H9 (cell line): ENCODE measurements around the gene ASCL3. TPM values are rescaled to one million over a fixed set of nuclear protein-coding genes. Genes with fewer than 3 reads are reported as not detected.

Experiments
- DNase-seq: peaks from one replicate; pipeline ENCODE4 v3.0.0-alpha.2; 2017
- H2AFZ ChIP-seq: one replicate; pipeline ENCODE4 v1.6.1; 2013; ENCODE audit warnings: mild to moderate bottlenecking, low read length, control low read depth, moderate library complexity
- H2AK5ac ChIP-seq: 2 replicates; pipeline ENCODE4 v1.6.1; 2013; ENCODE audit warnings: low read length, control low read depth, mixed read lengths; ENCODE audit not compliant: insufficient read length
- H2BK120ac ChIP-seq: one replicate; pipeline ENCODE4 v1.6.1; 2013; ENCODE audit warnings: low read depth, mild to moderate bottlenecking, low read length, control low read depth, inconsistent platforms; ENCODE audit not compliant: poor library complexity, severe bottlenecking
- H2BK12ac ChIP-seq: 2 replicates; pipeline ENCODE4 v1.6.1; 2013; ENCODE audit warnings: low read length, control low read depth, mixed read lengths, low read depth; ENCODE audit not compliant: insufficient read length
- H2BK15ac ChIP-seq: 2 replicates; pipeline ENCODE4 v1.6.1; 2013; ENCODE audit warnings: low read depth, low read length, control low read depth
- H2BK20ac ChIP-seq: one replicate; pipeline ENCODE4 v1.6.1; 2013; ENCODE audit warnings: low read depth, mild to moderate bottlenecking, low read length, control low read depth, inconsistent platforms; ENCODE audit not compliant: poor library complexity, severe bottlenecking
- H2BK5ac ChIP-seq: 2 replicates; pipeline ENCODE4 v1.6.1; 2013; ENCODE audit warnings: low read length, control low read depth, mixed read lengths; ENCODE audit not compliant: insufficient read length
- H3K14ac ChIP-seq: 2 replicates; pipeline ENCODE4 v1.6.1; 2013; ENCODE audit warnings: low read length, control low read depth; ENCODE audit not compliant: insufficient read depth
- H3K18ac ChIP-seq: 2 replicates; pipeline ENCODE4 v1.6.1; 2013; ENCODE audit warnings: low read depth, mild to moderate bottlenecking, mixed read lengths, low read length, control low read depth; ENCODE audit not compliant: insufficient read length
- H3K23ac ChIP-seq: 2 replicates; pipeline ENCODE4 v1.6.1; 2013; ENCODE audit warnings: low read length, control low read depth, mixed read lengths, low read depth; ENCODE audit not compliant: insufficient read length
- H3K23me2 ChIP-seq: 2 replicates; pipeline ENCODE4 v1.6.1; 2013; ENCODE audit warnings: low read depth, mild to moderate bottlenecking, mixed read lengths, low read length, control low read depth; ENCODE audit not compliant: insufficient read length, poor library complexity, severe bottlenecking
- H3K27ac ChIP-seq: 2 replicates; pipeline ENCODE4 v1.5.1; 2013; ENCODE audit warnings: low read length, control low read depth, mixed read lengths, low read depth; ENCODE audit not compliant: insufficient read length
- H3K27me3 ChIP-seq: 2 replicates; pipeline ENCODE4 v1.6.1; 2013; ENCODE audit warnings: low read length, control low read depth, inconsistent platforms; ENCODE audit not compliant: insufficient read depth
- H3K4ac ChIP-seq: 2 replicates; pipeline ENCODE4 v1.6.1; 2013; ENCODE audit warnings: low read depth, mild to moderate bottlenecking, control low read depth, inconsistent platforms, low read length, moderate library complexity
- H3K4me1 ChIP-seq: 2 replicates; pipeline ENCODE4 v1.6.1; 2013; ENCODE audit warnings: low read length, control low read depth, inconsistent platforms; ENCODE audit not compliant: insufficient read depth
- H3K4me2 ChIP-seq: 2 replicates; pipeline ENCODE4 v1.6.1; 2013; ENCODE audit warnings: low read length, control low read depth, mixed read lengths; ENCODE audit not compliant: insufficient read length, insufficient read depth
- H3K56ac ChIP-seq: 2 replicates; pipeline ENCODE4 v1.6.1; 2013; ENCODE audit warnings: low read depth, mild to moderate bottlenecking, mixed read lengths, low read length, control low read depth; ENCODE audit not compliant: insufficient read length
- H3K79me1 ChIP-seq: 2 replicates; pipeline ENCODE4 v1.6.1; 2013; ENCODE audit warnings: low read depth, mild to moderate bottlenecking, moderate library complexity, low read length, control low read depth, inconsistent platforms; ENCODE audit not compliant: insufficient read depth, poor library complexity, severe bottlenecking
- H3K79me2 ChIP-seq: 2 replicates; pipeline ENCODE4 v1.6.1; 2013; ENCODE audit warnings: low read length, control low read depth, inconsistent platforms; ENCODE audit not compliant: insufficient read depth
- H3K9ac ChIP-seq: 2 replicates; pipeline ENCODE4 v1.6.1; 2013; ENCODE audit warnings: low read length, control low read depth, mixed read lengths; ENCODE audit not compliant: insufficient read length; ENCODE audit errors: extremely low read depth
- H3K9me3 ChIP-seq: one replicate; pipeline ENCODE4 v1.6.1; 2013; ENCODE audit warnings: low read depth, low read length, inconsistent platforms; ENCODE audit not compliant: control insufficient read depth
- H3T11ph ChIP-seq: one replicate; pipeline ENCODE4 v1.6.1; 2013; ENCODE audit warnings: mild to moderate bottlenecking, low read length, control low read depth, inconsistent platforms
- H4K20me1 ChIP-seq: one replicate; pipeline ENCODE4 v1.6.1; 2013; ENCODE audit not compliant: control insufficient read depth, insufficient read length, insufficient read depth
- H4K5ac ChIP-seq: 2 replicates; pipeline ENCODE4 v1.6.1; 2013; ENCODE audit warnings: low read depth, mild to moderate bottlenecking, mixed read lengths, low read length, control low read depth; ENCODE audit not compliant: insufficient read length
- H4K8ac ChIP-seq: replicated peaks from 2 replicates; pipeline ENCODE4 v1.6.1; 2013; ENCODE audit warnings: low read length, control low read depth, mixed read lengths, low read depth; ENCODE audit not compliant: insufficient read length
- H4K91ac ChIP-seq: 2 replicates; pipeline ENCODE4 v1.6.1; 2013; ENCODE audit warnings: low read depth, mild to moderate bottlenecking, moderate library complexity, mixed read lengths, low read length, control low read depth; ENCODE audit not compliant: insufficient read length
- H3K27ac Mint-ChIP-seq, 3 experiments: 2 replicates in 2 of 3; 3 replicates in 1 of 3; pipeline ENCODE4 v1.8.0; 2020 to 2021; ENCODE audit warnings: mixed read lengths in 3 of 3, mild to moderate bottlenecking in 1 of 3, moderate library complexity in 1 of 3
- H3K27me3 Mint-ChIP-seq: 2 replicates; pipeline ENCODE4 v1.8.0; 2021; ENCODE audit warnings: low read depth, mild to moderate bottlenecking, moderate library complexity, mixed read lengths
- H3K36me3 Mint-ChIP-seq, 3 experiments: 2 replicates in 2 of 3; 3 replicates in 1 of 3; pipeline ENCODE4 v1.8.0; 2020 to 2021; ENCODE audit warnings: low read depth in 3 of 3, mixed read lengths in 3 of 3; ENCODE audit not compliant: insufficient read depth in 1 of 3
- H3K4me1 Mint-ChIP-seq, 2 experiments: 2 replicates each; pipeline ENCODE4 v1.8.0; 2020; ENCODE audit warnings: mixed read lengths in 2 of 2
- H3K4me3 Mint-ChIP-seq, 2 experiments: 2 replicates in 1 of 2; 3 replicates in 1 of 2; pipeline ENCODE4 v1.8.0; 2020 to 2021; ENCODE audit warnings: mild to moderate bottlenecking in 2 of 2, mixed read lengths in 2 of 2, moderate library complexity in 1 of 2
- H3K9me3 Mint-ChIP-seq, 2 experiments: 2 replicates in 1 of 2; 3 replicates in 1 of 2; pipeline ENCODE4 v1.8.0; 2020; ENCODE audit warnings: mild to moderate bottlenecking in 2 of 2, mixed read lengths in 2 of 2, moderate library complexity in 1 of 2
- CTCF ChIP-seq: fragments of 200-600 bp; sonication (generic); conservative IDR thresholded peaks from 3 replicates; pipeline ENCODE4 v1.8.0; 2021; ENCODE audit warnings: antibody characterized with exemption, mild to moderate bottlenecking
- WGBS: extraction: QIAGEN DNeasy Blood & Tissue Kit; methylation state at CpG from one replicate; pipeline ENCODE4 v1.1.7; 2013; ENCODE audit warnings: missing lambda C conversion rate, low lambda C conversion rate, mixed read lengths; ENCODE audit not compliant: insufficient read length; ENCODE audit errors: extremely low coverage; 5-methylcytosine and 5-hydroxymethylcytosine counted together
- total RNA-seq: library from RNA; stranded (reverse); gene quantifications from 2 replicates; pipeline ENCODE4 v1.2.1, GENCODE V29; 2021

ASCL3 gene
- total RNA-seq, 1 experiment from 2014 or later, result not detected

DNA sequence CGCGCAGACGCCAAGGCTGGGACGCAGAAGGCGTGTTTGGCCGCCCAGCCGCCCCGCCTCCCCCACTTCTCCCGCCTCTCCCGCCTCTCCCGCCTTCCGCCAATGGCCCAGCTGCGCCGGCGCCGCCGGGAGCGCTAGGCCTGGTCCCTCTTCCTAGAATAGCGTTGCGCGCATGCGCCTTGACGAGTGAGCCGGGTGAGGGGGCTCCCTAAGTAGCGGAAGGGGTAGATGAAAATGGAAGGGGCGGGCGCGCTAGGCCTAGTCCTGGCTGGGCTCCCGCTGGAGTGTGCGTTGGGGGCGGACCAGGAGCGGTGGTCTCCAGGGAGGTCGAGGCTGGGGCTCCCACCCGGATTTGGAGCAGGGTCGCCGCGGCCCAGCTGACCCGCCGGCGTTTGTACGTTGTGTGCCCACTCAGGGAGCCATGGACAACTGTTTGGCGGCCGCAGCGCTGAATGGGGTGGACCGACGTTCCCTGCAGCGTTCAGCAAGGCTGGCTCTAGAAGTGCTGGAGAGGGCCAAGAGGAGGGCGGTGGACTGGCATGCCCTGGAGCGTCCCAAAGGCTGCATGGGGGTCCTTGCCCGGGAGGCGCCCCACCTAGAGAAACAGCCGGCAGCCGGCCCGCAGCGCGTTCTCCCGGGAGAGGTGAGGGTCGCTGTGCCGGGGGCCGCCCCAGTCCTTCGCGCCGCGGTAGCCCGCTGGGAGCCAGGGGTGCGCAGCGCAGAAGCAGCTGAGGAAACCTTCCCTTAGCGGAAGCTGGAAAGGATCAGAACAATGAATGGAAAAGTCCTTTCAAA, 31.6 kb downstream of the ASCL3 start, which contains the start of gene AKIP1:
Gene AKIP1 (plus strand): TSS at position 161 of the 795 bp plus-strand sequence. CDS start 261 bp downstream, at position 422.
- Mint-ChIP-seq H3K4me3 (peak within 1 kb of the TSS; percentile 82 to 93), H3K27me3 (peaks cover 30% of the 10 kb centered on the region), H3K4me1 (peaks cover 21 to 26% of the 10 kb centered on the region in 2 experiments), H3K9me3 (no peaks in the 10 kb centered on the region), H3K36me3 (peaks cover 7 to 21% (median 14%) of the 10 kb centered on the region in 3 experiments), H3K27ac (peak within 1 kb of the TSS; percentile 78 to 98 (median 87); a peak in 4 of 7 replicates)
- H3K27me3 ChIP-seq, result no peaks in the 10 kb centered on the region; the same call in 1 of the 2 replicates
- no peak for TF ChIP-seq CTCF
- H3K56ac ChIP-seq, result no peak within 1 kb of the TSS
- H2BK120ac ChIP-seq, result no peak within 1 kb of the TSS
- H3K4me2 ChIP-seq, result peak within 1 kb of the TSS; percentile 83
- H4K91ac ChIP-seq, result no peak within 1 kb of the TSS
- no peak within 1 kb of the TSS for H3K4ac ChIP-seq
- H2BK12ac ChIP-seq, result no peak within 1 kb of the TSS
- no peak within 1 kb of the TSS for H4K8ac ChIP-seq
- H3K23ac ChIP-seq, result no peak within 1 kb of the TSS
- no peaks in the 10 kb centered on the region; the same call in 1 of the 2 replicates for H3K79me2 ChIP-seq
- H2BK5ac ChIP-seq, result no peak within 1 kb of the TSS
- no peaks in the 10 kb centered on the region for H3K9me3 ChIP-seq
- peak within 1 kb of the TSS; percentile 43 for H3K9ac ChIP-seq
- no peaks in the 10 kb centered on the region for H4K20me1 ChIP-seq
- no peak within 1 kb of the TSS for H2BK15ac ChIP-seq
- no peak within 1 kb of the TSS for H4K5ac ChIP-seq
- no peak within 1 kb of the TSS for H3K27ac ChIP-seq
- WGBS, result no CpG with 5 or more reads among the region's 68 CpGs
- no peak within 1 kb of the TSS for H2AFZ ChIP-seq
- peaks cover 4% of the 10 kb centered on the region; the same call in 1 of the 2 replicates for H3K4me1 ChIP-seq
- H3K14ac ChIP-seq, result peak within 1 kb of the TSS; percentile 62
- DNase-seq, result peak; percentile 98
- no peaks in the 10 kb centered on the region for H3K79me1 ChIP-seq
- H2AK5ac ChIP-seq, result no peak within 1 kb of the TSS
- H3K18ac ChIP-seq, result no peak within 1 kb of the TSS
- H3K23me2 ChIP-seq, result peaks cover 6% of the 10 kb centered on the region
- no peak within 1 kb of the TSS for H2BK20ac ChIP-seq
- H3T11ph ChIP-seq, result no peak within 1 kb of the TSS
